Loucy (cell line): ENCODE data around the gene CYSLTR2.

Experiments used
- H2AFZ ChIP-seq: fragments of 200-600 bp; sonication (generic); 2 replicates; pipeline ENCODE4 v1.6.0; 2016; ENCODE audit warnings: antibody characterized with exemption, mild to moderate bottlenecking, low read length, moderate library complexity
- H3F3A ChIP-seq: fragments of 200-600 bp; 2 replicates; pipeline ENCODE4 v1.6.0; 2016; ENCODE audit warnings: antibody characterized with exemption, low read depth, mild to moderate bottlenecking
- H3K27me3 ChIP-seq: fragments of 200-600 bp; sonication (generic); 2 replicates; pipeline ENCODE4 v1.6.1; 2014; ENCODE audit warnings: low read length, mild to moderate bottlenecking; ENCODE audit not compliant: insufficient read depth, poor library complexity, severe bottlenecking
- H3K36me3 ChIP-seq: fragments of 200-600 bp; sonication (generic); 2 replicates; pipeline ENCODE4 v1.6.1; 2016; ENCODE audit warnings: low read length; ENCODE audit not compliant: insufficient read depth
- H3K4me1 ChIP-seq: fragments of 200-600 bp; sonication (generic); 2 replicates; pipeline ENCODE4 v1.5.1; 2014; ENCODE audit warnings: low read length, mild to moderate bottlenecking; ENCODE audit not compliant: insufficient read depth, poor library complexity, severe bottlenecking
- H3K4me2 ChIP-seq: fragments of 200-600 bp; sonication (generic); 2 replicates; pipeline ENCODE4 v1.6.0; 2014; ENCODE audit warnings: antibody characterized with exemption, low read length, low read depth, mild to moderate bottlenecking; ENCODE audit not compliant: poor library complexity, severe bottlenecking
- H3K4me3 ChIP-seq: fragments of 200-600 bp; sonication (generic); 2 replicates; pipeline ENCODE4 v1.5.1; 2014; ENCODE audit warnings: low read length, mild to moderate bottlenecking, mixed read lengths; ENCODE audit not compliant: poor library complexity, severe bottlenecking
- H3K79me2 ChIP-seq: fragments of 200-600 bp; sonication (generic); 2 replicates; pipeline ENCODE4 v1.6.1; 2014; ENCODE audit warnings: low read length; ENCODE audit not compliant: insufficient read depth
- H3K9ac ChIP-seq: fragments of 200-600 bp; sonication (generic); 2 replicates; pipeline ENCODE4 v1.6.0; 2014; ENCODE audit warnings: mild to moderate bottlenecking, low read depth, low read length, moderate library complexity; ENCODE audit not compliant: poor library complexity, severe bottlenecking
- H3K9me2 ChIP-seq: fragments of 200-600 bp; sonication (generic); replicated peaks from 2 replicates; pipeline ENCODE4 v1.6.1; 2016; ENCODE audit warnings: low read depth, low read length, mixed read lengths
- H3K9me3 ChIP-seq: fragments of 200-600 bp; sonication (generic); 2 replicates; pipeline ENCODE4 v1.6.1; 2014; ENCODE audit warnings: mild to moderate bottlenecking, antibody characterized with exemption, low read length, low read depth; ENCODE audit not compliant: insufficient read depth
- H4K20me1 ChIP-seq: fragments of 200-600 bp; sonication (generic); 2 replicates; pipeline ENCODE4 v1.6.0; 2014; ENCODE audit warnings: antibody characterized with exemption, low read length, mild to moderate bottlenecking; ENCODE audit not compliant: insufficient read depth, poor library complexity, severe bottlenecking
- CTCF ChIP-seq: fragments of 200-600 bp; sonication (generic); conservative IDR thresholded peaks from 2 replicates; pipeline ENCODE4 v1.5.1; 2014; ENCODE audit warnings: mild to moderate bottlenecking, antibody characterized with exemption, low read length
- EZH2phosphoT487 ChIP-seq: fragments of 200-600 bp; IDR thresholded peaks from 2 replicates; pipeline ENCODE4 v1.6.1; 2018; ENCODE audit warnings: antibody characterized with exemption, mild to moderate bottlenecking, moderate library complexity, borderline replicate concordance

CYSLTR2 gene

GRCh38 chr13:48720621-48721020 is 66.9 kb downstream of the CYSLTR2 start:
- H3K4me2 ChIP-seq, result no peak overlapping the region

GRCh38 chr13:48723168-48723567 is 69.4 kb downstream of the CYSLTR2 start:
- Histone ChIP-seq H3K27me3 (no peaks in the 10 kb centered on the region), H3K4me2 (no peak overlapping the region), H2AFZ (no peak overlapping the region), H3K9me2 (no peaks in the 10 kb centered on the region), H3K9me3 (peaks cover 4% of the 10 kb centered on the region; the same call in 1 of the 2 replicates), H3K4me3 (no peak overlapping the region), H3K36me3 (no peaks in the 10 kb centered on the region), H3F3A (no peaks in the 10 kb centered on the region), H4K20me1 (no peaks in the 10 kb centered on the region), H3K4me1 (no peaks in the 10 kb centered on the region), H3K79me2 (no peaks in the 10 kb centered on the region), H3K9ac (no peak overlapping the region)
- TF ChIP-seq CTCF, result no peak
- no peak for TF ChIP-seq EZH2phosphoT487

More at GRCh38 chr13:48720621-48721020, 66.9 kb downstream of the CYSLTR2 start:
- H3F3A ChIP-seq, result no peaks in the 10 kb centered on the region
- H3K9ac ChIP-seq, result no peak overlapping the region
- no peaks in the 10 kb centered on the region for H3K36me3 ChIP-seq
- H3K27me3 ChIP-seq, result no peaks in the 10 kb centered on the region
- H4K20me1 ChIP-seq, result no peaks in the 10 kb centered on the region
- H3K9me2 ChIP-seq, result no peaks in the 10 kb centered on the region
- no peak overlapping the region for H3K4me3 ChIP-seq
- peaks cover 18% of the 10 kb centered on the region for H3K9me3 ChIP-seq
- no peaks in the 10 kb centered on the region for H3K79me2 ChIP-seq
- TF ChIP-seq EZH2phosphoT487 (no peak), CTCF (no peak)
- no peaks in the 10 kb centered on the region for H3K4me1 ChIP-seq
- no peak overlapping the region for H2AFZ ChIP-seq

GRCh38 chr13:48725271-48725670 is 71.5 kb downstream of the CYSLTR2 start:
- H3K4me2 ChIP-seq, result no peak overlapping the region
- no peaks in the 10 kb centered on the region for H3K36me3 ChIP-seq
- no peaks in the 10 kb centered on the region for H4K20me1 ChIP-seq
- no peak overlapping the region for H2AFZ ChIP-seq
- TF ChIP-seq CTCF (no peak), EZH2phosphoT487 (no peak)
- no peak overlapping the region for H3K9ac ChIP-seq
- no peaks in the 10 kb centered on the region for H3K4me1 ChIP-seq
- H3K27me3 ChIP-seq, result no peaks in the 10 kb centered on the region
- no peaks in the 10 kb centered on the region for H3K9me2 ChIP-seq
- no peaks in the 10 kb centered on the region for H3K9me3 ChIP-seq
- no peak overlapping the region for H3K4me3 ChIP-seq
- H3K79me2 ChIP-seq, result no peaks in the 10 kb centered on the region
- no peaks in the 10 kb centered on the region for H3F3A ChIP-seq
